HepG2 (cell line): ENCODE measurements around the gene DBN1. TPM values are rescaled to one million over a fixed set of nuclear protein-coding genes. Genes with fewer than 3 reads are reported as not detected.

Source experiments
- CEBPB ChIP-seq: IDR thresholded peaks from 2 replicates; pipeline ENCODE4 v1.6.1; 2011; ENCODE audit warnings: low read depth, low read length, improper control_type of control experiment, borderline replicate concordance
- ESRRA ChIP-seq: sonication (generic); formaldehyde crosslinking; IDR thresholded peaks from 2 replicates; pipeline ENCODE4 v1.5.1; 2020; ENCODE audit warnings: mild to moderate bottlenecking, low read depth, missing genetic modification reagents
- GFI1 ChIP-seq: sonication (generic); formaldehyde crosslinking; IDR thresholded peaks from 2 replicates; pipeline ENCODE4 v1.5.0; 2020; ENCODE audit warnings: missing genetic modification reagents, mild to moderate bottlenecking, borderline replicate concordance
- HHEX ChIP-seq: IDR thresholded peaks from 2 replicates; pipeline ENCODE4 v1.6.1; 2016; ENCODE audit warnings: control low read depth
- IKZF4 ChIP-seq: sonication (generic); formaldehyde crosslinking; IDR thresholded peaks from 2 replicates; pipeline ENCODE4 v1.5.1; 2020; ENCODE audit warnings: borderline replicate concordance, mild to moderate bottlenecking, low read depth, missing genetic modification reagents; ENCODE audit errors: not compliant biosample characterization
- NFE2 ChIP-seq: sonication (generic); formaldehyde crosslinking; IDR thresholded peaks from 2 replicates; pipeline ENCODE4 v1.4.0; 2020; ENCODE audit warnings: missing genetic modification reagents
- ZMYM3 ChIP-seq: sonication (generic); formaldehyde crosslinking; IDR thresholded peaks from 2 replicates; pipeline ENCODE4 v1.5.1; 2020; ENCODE audit warnings: mild to moderate bottlenecking, missing genetic modification reagents
- ZNF143 ChIP-seq: sonication (generic); formaldehyde crosslinking; IDR thresholded peaks from 2 replicates; pipeline ENCODE4 v1.4.0; 2020; ENCODE audit warnings: missing genetic modification reagents
- ZNF343 ChIP-seq: sonication (generic); formaldehyde crosslinking; IDR thresholded peaks from 2 replicates; pipeline ENCODE4 v1.4.0; 2020; ENCODE audit warnings: mild to moderate bottlenecking, missing genetic modification reagents
- ZNF350 ChIP-seq: sonication (generic); formaldehyde crosslinking; IDR thresholded peaks from 2 replicates; pipeline ENCODE4 v1.4.0; 2020; ENCODE audit warnings: mild to moderate bottlenecking, low read depth, missing genetic modification reagents, borderline replicate concordance
- ZNF383 ChIP-seq: sonication (generic); formaldehyde crosslinking; IDR thresholded peaks from 2 replicates; pipeline ENCODE4 v1.4.0; 2020; ENCODE audit warnings: missing genetic modification reagents, mild to moderate bottlenecking, borderline replicate concordance
- ZNF83 ChIP-seq: sonication (generic); formaldehyde crosslinking; IDR thresholded peaks from 2 replicates; pipeline ENCODE4 v1.4.0; 2020; ENCODE audit warnings: missing genetic modification reagents, mild to moderate bottlenecking, borderline replicate concordance
- ZNF891 ChIP-seq: sonication (generic); formaldehyde crosslinking; IDR thresholded peaks from 2 replicates; pipeline ENCODE4 v1.5.0; 2020; ENCODE audit warnings: mild to moderate bottlenecking, missing genetic modification reagents
- ZSCAN12 ChIP-seq: sonication (generic); formaldehyde crosslinking; IDR thresholded peaks from 2 replicates; pipeline ENCODE4 v1.9.0; 2021; ENCODE audit warnings: mild to moderate bottlenecking, missing genetic modification reagents
- polyA plus RNA-seq, 8 experiments: library from polyadenylated mRNA; depleted of rRNA in 3 of 8; stranded (reverse) in 7 of 8; unstranded in 1 of 8; fragments of >200 nt; fragmentation: Illumina TruSeq in 4 of 8; extraction: Trizol in 4 of 8; gene quantifications; 2 replicates each; pipeline versions ENCODE4 v1.2.1 to v1.2.3, GENCODE V29; 2011 to 2016; ENCODE audit warnings: low read depth in 4 of 8, missing spikeins in 1 of 8, mixed read lengths in 1 of 8; ENCODE audit not compliant: insufficient read depth in 1 of 8
- total RNA-seq, 5 experiments: library from RNA; depleted of rRNA; stranded (reverse); fragments of >200 nt; fragmentation: Illumina TruSeq; extraction: Trizol; gene quantifications; 2 replicates each; pipeline ENCODE4 v1.2.3, GENCODE V29; 2016; ENCODE audit warnings: low read depth in 1 of 5
- TF ChIP-seq, protein P1 (sequence below): sonication (generic); formaldehyde crosslinking; IDR thresholded peaks from 2 replicates; pipeline ENCODE4 v1.8.1; 2023; ENCODE audit warnings: mild to moderate bottlenecking, missing genetic modification reagents
- TF ChIP-seq, protein P2 (sequence below): IDR thresholded peaks from 2 replicates; pipeline ENCODE4 v1.6.1; 2016; ENCODE audit warnings: missing compliant biosample characterization, missing genetic modification reagents, borderline replicate concordance
- TF ChIP-seq, protein P3 (sequence below): sonication (generic); formaldehyde crosslinking; IDR thresholded peaks from 2 replicates; pipeline ENCODE4 v1.9.0; 2022; ENCODE audit warnings: low read depth, missing genetic modification reagents
- TF ChIP-seq, protein P4 (sequence below): sonication (generic); formaldehyde crosslinking; IDR thresholded peaks from 2 replicates; pipeline ENCODE4 v1.5.1; 2020; ENCODE audit warnings: missing genetic modification reagents, mild to moderate bottlenecking, borderline replicate concordance
- TF ChIP-seq, protein P5 (sequence below): sonication (generic); formaldehyde crosslinking; IDR thresholded peaks from 2 replicates; pipeline ENCODE4 v1.8.0; 2022; ENCODE audit warnings: missing genetic modification reagents, mild to moderate bottlenecking, inconsistent platforms, borderline replicate concordance
- TF ChIP-seq, protein P6 (sequence below): IDR thresholded peaks from 2 replicates; pipeline ENCODE4 v1.6.1; 2016; ENCODE audit warnings: mild to moderate bottlenecking

The DBN1 gene
- total and polyA plus RNA-seq, 2 of the 13 experiments (the other 11 are each of a cell fraction or from before 2014, with no cell fraction given): 27.0 to 37.3 TPM

DNA sequence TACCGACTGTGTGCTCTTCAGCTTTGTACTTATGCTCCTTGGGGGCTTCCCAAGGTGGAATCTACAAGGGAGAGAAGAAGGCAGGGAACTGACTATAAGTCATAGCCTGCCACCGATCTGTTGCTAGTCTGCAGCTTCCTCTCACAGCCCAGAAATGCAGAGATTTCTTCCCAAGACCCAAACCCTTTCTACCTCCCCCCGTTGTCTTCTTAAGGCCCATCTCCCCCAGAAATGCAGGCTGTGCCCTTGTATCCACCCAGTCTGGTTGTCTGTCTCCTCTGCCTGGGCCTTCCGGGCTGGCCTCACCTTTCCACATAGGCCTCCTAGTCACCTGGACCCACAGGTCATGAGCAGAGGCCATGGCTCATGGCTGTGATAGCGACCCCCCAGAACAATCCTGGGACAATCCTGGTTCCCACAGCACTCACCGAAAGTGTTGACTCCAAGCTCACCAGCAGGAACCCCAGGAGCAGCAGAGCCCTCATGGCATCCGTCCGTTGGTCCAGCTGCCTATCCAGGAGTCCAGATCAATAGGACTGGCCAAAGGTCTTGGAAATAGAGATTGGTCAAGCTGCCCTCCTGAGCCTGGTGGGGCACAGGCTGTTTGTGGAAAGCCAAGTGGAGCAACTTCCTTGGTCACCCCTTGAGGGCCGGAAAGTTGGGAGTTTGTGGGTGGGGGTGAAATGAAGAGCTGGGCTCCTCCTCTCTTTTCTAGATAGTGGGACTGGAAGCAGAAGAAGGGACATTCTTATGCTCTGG, 64.2 kb downstream of the DBN1 start, which contains the start of gene F12 (continued):
- TF ChIP-seq, protein P1, sequence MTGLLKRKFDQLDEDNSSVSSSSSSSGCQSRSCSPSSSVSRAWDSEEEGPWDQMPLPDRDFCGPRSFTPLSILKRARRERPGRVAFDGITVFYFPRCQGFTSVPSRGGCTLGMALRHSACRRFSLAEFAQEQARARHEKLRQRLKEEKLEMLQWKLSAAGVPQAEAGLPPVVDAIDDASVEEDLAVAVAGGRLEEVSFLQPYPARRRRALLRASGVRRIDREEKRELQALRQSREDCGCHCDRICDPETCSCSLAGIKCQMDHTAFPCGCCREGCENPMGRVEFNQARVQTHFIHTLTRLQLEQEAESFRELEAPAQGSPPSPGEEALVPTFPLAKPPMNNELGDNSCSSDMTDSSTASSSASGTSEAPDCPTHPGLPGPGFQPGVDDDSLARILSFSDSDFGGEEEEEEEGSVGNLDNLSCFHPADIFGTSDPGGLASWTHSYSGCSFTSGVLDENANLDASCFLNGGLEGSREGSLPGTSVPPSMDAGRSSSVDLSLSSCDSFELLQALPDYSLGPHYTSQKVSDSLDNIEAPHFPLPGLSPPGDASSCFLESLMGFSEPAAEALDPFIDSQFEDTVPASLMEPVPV (CRISPR knock-in tag): no peak
- TF ChIP-seq NFE2: no peak
- 0 out of 2 replicates have a peak, but pooled peaks have one; percentile 43 for TF ChIP-seq ZNF343
- TF ChIP-seq ZNF143: no peak
- TF ChIP-seq ESRRA (CRISPR knock-in tag): peak; percentile 79; the same call in 1 of the 2 replicates
- TF ChIP-seq ZNF350 (CRISPR knock-in tag): 0 out of 2 replicates have a peak, but pooled peaks have one; percentile 38
- TF ChIP-seq ZNF83 (CRISPR knock-in tag): no peak
- TF ChIP-seq, protein P2, sequence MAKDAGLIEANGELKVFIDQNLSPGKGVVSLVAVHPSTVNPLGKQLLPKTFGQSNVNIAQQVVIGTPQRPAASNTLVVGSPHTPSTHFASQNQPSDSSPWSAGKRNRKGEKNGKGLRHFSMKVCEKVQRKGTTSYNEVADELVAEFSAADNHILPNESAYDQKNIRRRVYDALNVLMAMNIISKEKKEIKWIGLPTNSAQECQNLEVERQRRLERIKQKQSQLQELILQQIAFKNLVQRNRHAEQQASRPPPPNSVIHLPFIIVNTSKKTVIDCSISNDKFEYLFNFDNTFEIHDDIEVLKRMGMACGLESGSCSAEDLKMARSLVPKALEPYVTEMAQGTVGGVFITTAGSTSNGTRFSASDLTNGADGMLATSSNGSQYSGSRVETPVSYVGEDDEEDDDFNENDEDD (CRISPR knock-in tag): no peak
- TF ChIP-seq ZSCAN12 (CRISPR knock-in tag): no peak
- TF ChIP-seq, protein P3, sequence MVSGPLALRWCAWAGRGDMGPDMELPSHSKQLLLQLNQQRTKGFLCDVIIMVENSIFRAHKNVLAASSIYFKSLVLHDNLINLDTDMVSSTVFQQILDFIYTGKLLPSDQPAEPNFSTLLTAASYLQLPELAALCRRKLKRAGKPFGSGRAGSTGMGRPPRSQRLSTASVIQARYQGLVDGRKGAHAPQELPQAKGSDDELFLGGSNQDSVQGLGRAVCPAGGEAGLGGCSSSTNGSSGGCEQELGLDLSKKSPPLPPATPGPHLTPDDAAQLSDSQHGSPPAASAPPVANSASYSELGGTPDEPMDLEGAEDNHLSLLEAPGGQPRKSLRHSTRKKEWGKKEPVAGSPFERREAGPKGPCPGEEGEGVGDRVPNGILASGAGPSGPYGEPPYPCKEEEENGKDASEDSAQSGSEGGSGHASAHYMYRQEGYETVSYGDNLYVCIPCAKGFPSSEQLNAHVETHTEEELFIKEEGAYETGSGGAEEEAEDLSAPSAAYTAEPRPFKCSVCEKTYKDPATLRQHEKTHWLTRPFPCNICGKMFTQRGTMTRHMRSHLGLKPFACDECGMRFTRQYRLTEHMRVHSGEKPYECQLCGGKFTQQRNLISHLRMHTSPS (CRISPR knock-in tag): 0 out of 2 replicates have a peak, but pooled peaks have one; percentile 42
- no peak for TF ChIP-seq HHEX
- TF ChIP-seq, protein P4, sequence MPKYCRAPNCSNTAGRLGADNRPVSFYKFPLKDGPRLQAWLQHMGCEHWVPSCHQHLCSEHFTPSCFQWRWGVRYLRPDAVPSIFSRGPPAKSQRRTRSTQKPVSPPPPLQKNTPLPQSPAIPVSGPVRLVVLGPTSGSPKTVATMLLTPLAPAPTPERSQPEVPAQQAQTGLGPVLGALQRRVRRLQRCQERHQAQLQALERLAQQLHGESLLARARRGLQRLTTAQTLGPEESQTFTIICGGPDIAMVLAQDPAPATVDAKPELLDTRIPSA (CRISPR knock-in tag): no peak
- no peak for TF ChIP-seq ZNF383 (CRISPR knock-in tag)
- peak; percentile 69 for TF ChIP-seq ZMYM3 (CRISPR knock-in tag)
- TF ChIP-seq IKZF4: no peak
- no peak for TF ChIP-seq GFI1 (CRISPR knock-in tag)
- TF ChIP-seq, protein P5, sequence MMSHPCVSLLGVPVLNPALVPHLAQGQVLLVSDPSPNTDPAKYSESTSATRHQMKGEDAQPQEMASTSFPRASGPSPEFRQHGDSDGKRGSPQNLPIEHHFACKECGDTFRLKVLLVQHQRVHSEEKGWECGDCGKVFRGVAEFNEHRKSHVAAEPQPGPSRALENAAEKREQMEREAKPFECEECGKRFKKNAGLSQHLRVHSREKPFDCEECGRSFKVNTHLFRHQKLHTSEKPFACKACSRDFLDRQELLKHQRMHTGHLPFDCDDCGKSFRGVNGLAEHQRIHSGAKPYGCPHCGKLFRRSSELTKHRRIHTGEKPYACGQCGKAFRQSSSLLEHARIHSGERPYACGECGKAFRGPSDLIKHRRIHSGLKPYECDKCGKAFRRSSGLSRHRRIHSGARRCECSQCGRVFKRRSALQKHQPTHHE: no peak
- TF ChIP-seq, protein P6, sequence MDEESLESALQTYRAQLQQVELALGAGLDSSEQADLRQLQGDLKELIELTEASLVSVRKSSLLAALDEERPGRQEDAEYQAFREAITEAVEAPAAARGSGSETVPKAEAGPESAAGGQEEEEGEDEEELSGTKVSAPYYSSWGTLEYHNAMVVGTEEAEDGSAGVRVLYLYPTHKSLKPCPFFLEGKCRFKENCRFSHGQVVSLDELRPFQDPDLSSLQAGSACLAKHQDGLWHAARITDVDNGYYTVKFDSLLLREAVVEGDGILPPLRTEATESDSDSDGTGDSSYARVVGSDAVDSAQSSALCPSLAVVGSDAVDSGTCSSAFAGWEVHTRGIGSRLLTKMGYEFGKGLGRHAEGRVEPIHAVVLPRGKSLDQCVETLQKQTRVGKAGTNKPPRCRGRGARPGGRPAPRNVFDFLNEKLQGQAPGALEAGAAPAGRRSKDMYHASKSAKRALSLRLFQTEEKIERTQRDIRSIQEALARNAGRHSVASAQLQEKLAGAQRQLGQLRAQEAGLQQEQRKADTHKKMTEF: no peak; the same call in 1 of the 2 replicates
- TF ChIP-seq ZNF891 (CRISPR knock-in tag): 0 out of 2 replicates have a peak, but pooled peaks have one; percentile 35
- peak; percentile 39; the same call in 1 of the 2 replicates for TF ChIP-seq CEBPB
